Thymus (tissue), 11 donors: Measurements from ENCODE around the gene PRKN. TPM values are rescaled to one million over a fixed set of nuclear protein-coding genes. Genes with fewer than 3 reads are reported as not detected.

Experiments used
- DNase-seq, 9 donors: peaks; one replicate each; pipeline ENCODE4 v3.0.0-alpha.2; 2013; ENCODE audit warnings: low spot score in 9 of 9, low read depth in 6 of 9, missing footprints in 1 of 9
- H3K27ac ChIP-seq, 2 donors: one replicate each; pipeline ENCODE4 v1.5.1; 2013; ENCODE audit warnings: control low read depth in 1 of 2, low read depth in 1 of 2, low read length in 1 of 2, mild to moderate bottlenecking in 1 of 2, moderate library complexity in 1 of 2
- H3K27me3 ChIP-seq, 2 donors: one replicate each; pipeline ENCODE4 v1.5.1; 2013; ENCODE audit warnings: low read length in 1 of 2; ENCODE audit not compliant: control insufficient read depth in 2 of 2, insufficient read depth in 1 of 2
- H3K36me3 ChIP-seq, 2 donors: one replicate each; pipeline ENCODE4 v1.5.1; 2013; ENCODE audit warnings: low read length in 1 of 2, mild to moderate bottlenecking in 1 of 2, moderate library complexity in 1 of 2; ENCODE audit not compliant: control insufficient read depth in 2 of 2, insufficient read depth in 2 of 2
- H3K4me1 ChIP-seq, 2 donors: one replicate each; pipeline ENCODE4 v1.5.1; 2013; ENCODE audit warnings: low read length in 2 of 2; ENCODE audit not compliant: control insufficient read depth in 2 of 2, insufficient read depth in 2 of 2
- H3K4me3 ChIP-seq, 2 donors: one replicate each; pipeline ENCODE4 v1.5.1; 2013; ENCODE audit warnings: low read length in 2 of 2, control low read depth in 1 of 2, mild to moderate bottlenecking in 1 of 2
- H3K9me3 ChIP-seq, 2 donors: one replicate each; pipeline ENCODE4 v1.5.1; 2013; ENCODE audit warnings: low read length in 1 of 2, mild to moderate bottlenecking in 1 of 2; ENCODE audit not compliant: control insufficient read depth in 2 of 2, insufficient read depth in 1 of 2
- WGBS: extraction: QIAGEN DNeasy Blood & Tissue Kit; methylation state at CpG from one replicate; pipeline ENCODE4 v1.1.7; 2013; 5-methylcytosine and 5-hydroxymethylcytosine counted together
- polyA plus RNA-seq: library from polyadenylated mRNA; stranded (reverse); fragments of 200-250 nt; gene quantifications from one replicate; pipeline ENCODE4 v1.2.3, GENCODE V29; 2013
- total RNA-seq: library from RNA; stranded (reverse); fragments of 120-200 nt; gene quantifications from one replicate; pipeline ENCODE4 v1.2.4, GENCODE V29; 2013
- donor health status: healthy.

Gene PRKN
- total and polyA plus RNA-seq, 2 donors: 0.48 to 0.71 TPM

DNA sequence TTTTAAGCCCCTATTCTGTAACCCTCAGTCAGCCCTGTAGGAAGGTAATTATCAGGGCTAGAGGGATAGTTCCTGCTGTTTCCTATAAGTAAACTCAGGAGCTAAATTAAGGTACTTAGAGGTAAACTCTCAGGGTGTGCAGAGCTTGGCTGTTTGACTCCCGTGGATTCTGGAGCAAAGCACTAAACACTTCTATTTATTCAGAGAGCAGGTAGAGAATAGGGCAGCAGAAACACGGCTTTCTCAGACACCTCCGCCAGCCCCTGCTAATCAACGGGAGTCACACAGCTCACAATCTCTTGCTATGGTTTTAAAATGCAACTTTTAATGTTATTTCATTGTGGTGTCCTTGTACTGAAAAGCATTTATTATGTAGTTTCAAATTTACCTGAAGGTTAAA lies 21.8 kb downstream of the PRKN start:
- Histone ChIP-seq H3K4me3 (no peak overlapping the region), H3K4me1 (no peaks in the 10 kb centered on the region), H3K27ac (no peak overlapping the region), H3K27me3 (no peaks in the 10 kb centered on the region), H3K9me3 (no peaks in the 10 kb centered on the region), H3K36me3 (no peaks in the 10 kb centered on the region)
- no peak for DNase-seq
- 75% methylated on average over 4 of the region's 4 CpGs for WGBS

DNA sequence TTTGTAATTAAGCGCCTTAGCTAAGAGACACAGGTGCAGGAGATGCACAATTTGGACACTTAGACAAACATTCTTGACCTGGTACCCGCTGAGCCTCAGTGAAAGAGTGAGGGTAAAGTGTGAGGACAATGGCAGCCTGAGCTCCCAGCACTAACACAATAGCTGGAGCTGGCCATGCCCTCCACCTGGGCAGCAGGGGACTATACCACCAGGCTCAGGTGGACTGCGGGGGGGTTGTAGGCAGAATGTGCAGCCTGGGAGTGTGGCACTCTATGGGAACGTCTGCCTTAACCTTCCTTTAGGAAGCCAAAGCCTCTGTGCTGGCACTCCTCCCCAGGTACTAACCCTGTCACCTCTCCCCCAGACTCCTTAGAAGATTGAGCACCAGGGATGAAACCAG lies 23.6 kb downstream of the PRKN start:
- no peak overlapping the region for H3K27ac ChIP-seq
- no peaks in the 10 kb centered on the region for H3K36me3 ChIP-seq
- no peak for DNase-seq
- no peak overlapping the region for H3K4me3 ChIP-seq
- H3K27me3 ChIP-seq: no peaks in the 10 kb centered on the region
- WGBS: 94% methylated on average over 4 of the region's 4 CpGs
- no peaks in the 10 kb centered on the region for H3K4me1 ChIP-seq
- H3K9me3 ChIP-seq: no peaks in the 10 kb centered on the region

DNA sequence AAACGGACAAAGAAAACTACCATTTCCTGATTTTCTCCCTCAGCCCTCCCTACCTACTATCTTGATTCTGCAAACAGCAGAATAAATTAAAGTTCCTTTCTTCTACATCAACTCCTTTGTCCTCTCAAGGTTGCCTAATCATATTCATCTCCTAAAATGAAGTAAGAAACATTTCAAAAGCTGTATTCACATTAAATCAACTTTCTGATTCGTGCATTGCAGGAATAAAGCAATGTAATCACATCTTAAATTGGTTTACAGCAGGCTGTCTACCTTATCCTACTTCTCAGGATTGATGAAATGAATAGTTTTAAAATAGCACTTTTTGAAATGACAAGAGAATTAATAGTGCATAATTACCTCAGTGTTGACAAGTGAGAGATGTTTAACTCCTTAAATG lies 25.1 kb downstream of the PRKN start:
- Histone ChIP-seq H3K27ac (no peak overlapping the region), H3K4me1 (no peaks in the 10 kb centered on the region), H3K36me3 (no peaks in the 10 kb centered on the region), H3K9me3 (no peaks in the 10 kb centered on the region), H3K4me3 (no peak overlapping the region), H3K27me3 (no peaks in the 10 kb centered on the region)
- WGBS: 89% methylated on average over 2 of the region's 2 CpGs
- no peak for DNase-seq

DNA sequence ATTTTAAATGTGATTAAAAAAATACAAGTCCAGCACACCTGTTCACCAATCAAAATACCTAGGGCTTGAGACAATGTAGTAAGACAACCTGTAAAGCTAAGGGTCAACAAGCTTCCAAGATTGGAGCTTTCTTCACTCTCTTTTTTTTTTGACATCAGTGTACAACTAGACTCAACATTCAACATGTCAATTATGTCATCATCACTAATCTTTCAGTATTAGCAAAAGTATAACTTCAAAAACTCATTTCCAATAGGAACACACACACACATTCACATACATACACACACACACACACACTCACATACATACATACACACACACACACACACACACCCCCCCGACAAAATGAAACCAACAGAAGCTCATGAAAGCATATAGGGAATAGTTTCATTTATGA lies 26.0 kb downstream of the PRKN start:
- DNase-seq: no peak
- 94% methylated on average over 1 of the region's 1 CpG for WGBS
- no peaks in the 10 kb centered on the region for H3K27me3 ChIP-seq

DNA sequence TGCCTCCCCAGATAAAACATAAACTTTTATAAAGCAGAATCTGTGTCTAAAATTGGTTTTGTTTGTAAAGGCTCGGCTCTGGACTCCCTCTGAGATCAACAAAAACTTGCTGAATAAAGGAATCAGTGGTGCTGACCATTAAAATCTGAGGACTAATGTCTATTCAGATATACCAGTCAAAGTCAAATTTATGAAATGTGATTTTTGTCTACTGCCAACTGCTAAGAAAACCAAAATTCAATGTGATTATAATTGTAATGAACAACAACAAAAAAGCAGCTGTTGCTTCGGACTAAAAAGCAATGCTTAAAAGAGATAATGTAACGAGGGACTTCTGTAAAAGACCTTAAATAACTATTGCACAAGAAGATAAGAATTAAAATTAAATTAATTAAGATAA lies 26.6 kb downstream of the PRKN start:
- WGBS: 91% methylated on average over 3 of the region's 3 CpGs
- H3K4me3 ChIP-seq: no peak overlapping the region
- DNase-seq: no peak
- no peaks in the 10 kb centered on the region for H3K9me3 ChIP-seq
- H3K27me3 ChIP-seq: no peaks in the 10 kb centered on the region
- no peaks in the 10 kb centered on the region for H3K4me1 ChIP-seq
- H3K36me3 ChIP-seq: no peaks in the 10 kb centered on the region
- H3K27ac ChIP-seq: no peak overlapping the region

More for the DNA sequence above, 26.0 kb downstream of the PRKN start:
- H3K36me3 ChIP-seq: no peaks in the 10 kb centered on the region
- H3K9me3 ChIP-seq: no peaks in the 10 kb centered on the region
- no peaks in the 10 kb centered on the region for H3K4me1 ChIP-seq
- H3K27ac ChIP-seq: no peak overlapping the region
- no peak overlapping the region for H3K4me3 ChIP-seq

DNA sequence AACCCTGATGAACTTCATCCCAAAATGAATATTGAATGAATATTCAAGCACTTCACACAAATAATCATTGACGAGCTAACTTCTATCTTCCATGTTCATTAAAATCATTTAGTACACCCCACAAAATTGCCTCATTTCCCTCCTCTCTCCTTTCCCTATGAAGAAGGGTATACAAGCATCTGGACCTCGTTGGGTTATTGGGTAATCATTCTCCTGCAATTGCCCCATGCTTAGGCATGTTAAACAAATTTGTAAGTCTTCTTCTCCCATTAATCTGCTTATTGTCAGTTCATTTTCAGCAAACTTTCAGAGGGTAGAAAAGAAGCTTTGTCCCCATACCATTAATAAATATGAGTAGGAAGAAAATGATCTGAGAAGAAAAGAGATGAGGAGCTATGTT lies 27.6 kb downstream of the PRKN start:
- H3K27ac ChIP-seq: no peak overlapping the region
- no peaks in the 10 kb centered on the region for H3K36me3 ChIP-seq
- no peaks in the 10 kb centered on the region for H3K9me3 ChIP-seq
- no peaks in the 10 kb centered on the region for H3K27me3 ChIP-seq
- WGBS: 91% methylated on average over 2 of the region's 2 CpGs
- no peak overlapping the region for H3K4me3 ChIP-seq
- DNase-seq: no peak
- H3K4me1 ChIP-seq: no peaks in the 10 kb centered on the region

DNA sequence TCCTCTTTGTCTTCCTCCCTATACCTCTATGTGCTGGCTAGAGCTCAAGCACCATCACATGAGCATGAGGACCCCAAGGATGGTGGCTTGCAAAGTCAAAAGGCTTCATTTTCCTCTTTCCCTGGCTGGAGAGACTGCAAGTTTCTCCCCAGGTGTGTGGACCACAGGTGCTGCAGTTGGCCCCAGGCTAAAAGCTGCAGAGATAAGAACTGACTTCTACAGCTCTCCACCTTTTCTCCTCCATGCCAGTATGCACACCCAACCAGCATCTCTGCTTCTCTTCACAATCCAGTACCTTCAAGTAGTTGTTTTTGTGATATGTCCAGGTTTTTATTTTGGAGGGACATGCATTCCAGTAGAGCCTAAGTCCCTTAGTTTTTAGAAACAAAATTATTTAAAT lies 29.1 kb downstream of the PRKN start:
- Histone ChIP-seq H3K27ac (no peak overlapping the region), H3K4me1 (no peaks in the 10 kb centered on the region)
- no peak for DNase-seq

DNA sequence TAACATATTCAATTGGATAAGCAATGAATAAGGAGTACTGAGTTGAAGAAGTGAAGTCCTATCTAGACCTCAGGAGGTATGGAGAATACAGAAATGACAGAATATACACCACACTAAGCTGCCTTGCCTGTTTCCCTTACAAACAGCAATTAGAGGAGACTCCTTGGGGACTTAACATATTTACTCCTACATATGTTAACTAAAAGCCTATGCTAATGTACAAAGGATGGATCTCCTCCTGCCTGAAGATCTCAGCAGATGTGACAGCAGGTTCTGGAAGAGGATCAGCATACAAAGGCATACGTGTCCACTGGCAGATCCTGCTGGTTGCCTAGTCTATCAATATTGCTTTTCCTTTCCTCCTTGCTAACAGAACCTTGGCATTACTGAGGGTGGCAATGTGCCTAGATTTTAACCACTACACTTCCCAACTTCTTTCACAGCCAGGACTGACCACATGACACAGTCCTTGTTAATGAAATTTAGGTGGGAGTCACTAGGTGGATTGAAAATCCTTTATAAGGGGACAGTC lies 29.6 kb downstream of the PRKN start:
- no peak overlapping the region for H3K27ac ChIP-seq
- no peaks in the 10 kb centered on the region for H3K27me3 ChIP-seq
- no peaks in the 10 kb centered on the region for H3K4me1 ChIP-seq
- H3K9me3 ChIP-seq: no peaks in the 10 kb centered on the region
- no peak for DNase-seq
- no peaks in the 10 kb centered on the region for H3K36me3 ChIP-seq
- H3K4me3 ChIP-seq: no peak overlapping the region
- WGBS: 100% methylated on average over 1 of the region's 1 CpG

More for the DNA sequence above, 29.1 kb downstream of the PRKN start:
- H3K4me3 ChIP-seq: no peak overlapping the region
- no peaks in the 10 kb centered on the region for H3K27me3 ChIP-seq
- H3K36me3 ChIP-seq: no peaks in the 10 kb centered on the region
- H3K9me3 ChIP-seq: no peaks in the 10 kb centered on the region

DNA sequence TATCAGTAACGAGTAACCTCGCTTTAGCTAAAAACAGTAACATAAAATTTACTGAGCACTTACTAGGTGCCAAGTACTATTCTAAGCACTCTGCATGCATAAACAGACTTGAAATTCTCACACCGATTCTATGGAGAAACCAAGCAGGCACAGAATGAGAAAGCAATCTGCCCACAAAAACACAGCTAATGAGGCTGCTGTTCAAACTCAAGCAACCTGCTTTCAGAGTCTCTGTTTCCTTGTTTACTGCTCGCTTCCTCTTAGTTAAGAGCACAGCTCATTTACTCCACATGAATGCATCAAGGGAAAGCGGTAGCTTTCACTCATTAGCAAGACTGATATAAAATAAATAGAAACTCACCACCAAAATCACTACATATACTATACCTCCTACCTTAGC lies 37.4 kb downstream of the PRKN start:
- Histone ChIP-seq H3K9me3 (no peaks in the 10 kb centered on the region), H3K36me3 (no peaks in the 10 kb centered on the region), H3K4me3 (no peak overlapping the region), H3K27me3 (no peaks in the 10 kb centered on the region), H3K4me1 (no peaks in the 10 kb centered on the region), H3K27ac (no peak overlapping the region)
- no peak for DNase-seq
- 73% methylated on average over 5 of the region's 5 CpGs for WGBS
